HUES64 (cell line): Measurements from ENCODE around the gene THADA.

Experiments used
- H3K27ac ChIP-seq: 2 replicates; pipeline ENCODE4 v1.7.0; 2013; ENCODE audit warnings: low read depth, low read length, inconsistent platforms
- H3K27me3 ChIP-seq: 2 replicates; pipeline ENCODE4 v1.6.1; 2013; ENCODE audit warnings: mild to moderate bottlenecking, low read length; ENCODE audit not compliant: insufficient read depth
- H3K36me3 ChIP-seq: 2 replicates; pipeline ENCODE4 v1.6.1; 2013; ENCODE audit warnings: mild to moderate bottlenecking, low read length; ENCODE audit not compliant: insufficient read depth
- H3K4me1 ChIP-seq: 2 replicates; pipeline ENCODE4 v1.6.1; 2013; ENCODE audit warnings: mild to moderate bottlenecking, low read length, moderate library complexity; ENCODE audit not compliant: insufficient read depth
- H3K4me3 ChIP-seq: 2 replicates; pipeline ENCODE4 v1.5.1; 2013; ENCODE audit warnings: mild to moderate bottlenecking, low read length, moderate library complexity
- H3K9ac ChIP-seq: 2 replicates; pipeline ENCODE4 v1.6.1; 2013; ENCODE audit warnings: mild to moderate bottlenecking, low read depth, low read length
- H3K9me3 ChIP-seq: 2 replicates; pipeline ENCODE4 v1.6.1; 2013; ENCODE audit warnings: low read depth, low read length; ENCODE audit not compliant: insufficient read depth
- whole genome bisulfite sequencing: fragments of 150-250, 120-280 bp; methylation state at CpG from one replicate; pipeline ENCODE4 v1.1.7; 2013; ENCODE audit warnings: missing lambda C conversion rate; 5-methylcytosine and 5-hydroxymethylcytosine counted together

THADA gene

GRCh38 chr2:43183743-43184142 is 412.1 kb downstream of the THADA start:
- no peak overlapping the region for H3K27ac ChIP-seq
- H3K4me3 ChIP-seq = no peak overlapping the region
- 38% methylated on average over 5 of the region's 5 CpGs for WGBS
- peaks cover 45% of the 10 kb centered on the region for H3K4me1 ChIP-seq
- no peaks in the 10 kb centered on the region for H3K36me3 ChIP-seq
- no peak overlapping the region for H3K9ac ChIP-seq
- no peaks in the 10 kb centered on the region for H3K27me3 ChIP-seq
- H3K9me3 ChIP-seq = no peaks in the 10 kb centered on the region

- H3K27me3 ChIP-seq = no peaks in the 10 kb centered on the region
- H3K4me1 ChIP-seq = peaks cover 43% of the 10 kb centered on the region
- no peak overlapping the region for H3K4me3 ChIP-seq
- H3K9ac ChIP-seq = no peak overlapping the region
- no peaks in the 10 kb centered on the region for H3K36me3 ChIP-seq
- peaks cover 8% of the 10 kb centered on the region for H3K9me3 ChIP-seq
- H3K27ac ChIP-seq = peak overlapping the region; percentile 99; the same call in 1 of the 2 replicates
- 88% methylated on average over 7 of the region's 8 CpGs for WGBS
These were observed 414.9 kb downstream of the THADA start for GRCh38 chr2:43180897-43181296.
